ENCODE results near the gene RAF1. TPM values are rescaled to one million over a fixed set of nuclear protein-coding genes. Genes with fewer than 3 reads are reported as not detected.
"Not testable (repeated sequence)": the region's sequence is repeated elsewhere in the genome, so short reads cannot be mapped to it uniquely, and the experiment has no call there.

The RAF1 gene
- polyA plus RNA-seq, 3 donors from 2014 or later: 44.3 to 87.2 (median 81.7) TPM

- peaks cover 4 to 6% (median 5%) of the 10 kb centered on the region in 3 donors for H3K27me3 Mint-ChIP-seq (ENCODE audit: low read depth in 3 of 3)
- no peak overlapping the region for H3K4me3 Mint-ChIP-seq
- H3K4me1 Mint-ChIP-seq: no peaks in the 10 kb centered on the region
- H3K27ac Mint-ChIP-seq: no peak overlapping the region
- no peaks in the 10 kb centered on the region for H3K9me3 Mint-ChIP-seq
- no peaks in the 10 kb centered on the region for H3K36me3 Mint-ChIP-seq
- DNase-seq: no peak
Observed at GRCh38 chr3:12692444-12692843, 28.5 kb upstream of the RAF1 start.

- Mint-ChIP-seq H3K4me1 (no peaks in the 10 kb centered on the region), H3K36me3 (no peaks in the 10 kb centered on the region), H3K27ac (no peak overlapping the region), H3K9me3 (no peaks in the 10 kb centered on the region), H3K27me3 (ENCODE audit: low read depth in 3 of 3) (peaks cover 2 to 7% (median 5%) of the 10 kb centered on the region in 3 donors), H3K4me3 (no peak overlapping the region)
- DNase-seq: no peak
Observed at GRCh38 chr3:12689997-12690711, 26.2 kb upstream of the RAF1 start.

- no peak overlapping the region for H3K27ac Mint-ChIP-seq
- peaks cover 2 to 7% (median 5%) of the 10 kb centered on the region in 3 donors for H3K27me3 Mint-ChIP-seq (ENCODE audit: low read depth in 3 of 3)
- no peaks in the 10 kb centered on the region for H3K9me3 Mint-ChIP-seq
- H3K36me3 Mint-ChIP-seq: peaks cover 0 to 3% (median 0%) of the 10 kb centered on the region in 3 donors
- no peaks in the 10 kb centered on the region for H3K4me1 Mint-ChIP-seq
- H3K4me3 Mint-ChIP-seq: no peak overlapping the region
- no peak for DNase-seq
Observed at GRCh38 chr3:12687948-12688347, 24.0 kb upstream of the RAF1 start.

GRCh38 chr3:12686096-12686495, 22.2 kb upstream of the RAF1 start:
- H3K4me3 Mint-ChIP-seq: no peak overlapping the region
- no peak overlapping the region for H3K27ac Mint-ChIP-seq
- peaks cover 3 to 7% (median 5%) of the 10 kb centered on the region in 3 donors for H3K27me3 Mint-ChIP-seq (ENCODE audit: low read depth in 3 of 3)
- no peaks in the 10 kb centered on the region for H3K9me3 Mint-ChIP-seq
- peaks cover 0 to 3% (median 0%) of the 10 kb centered on the region in 3 donors for H3K36me3 Mint-ChIP-seq
- peaks cover 0 to 1% of the 10 kb centered on the region in 2 donors for H3K4me1 Mint-ChIP-seq
- DNase-seq: no peak

- Mint-ChIP-seq H3K27ac (no peak overlapping the region), H3K9me3 (no peaks in the 10 kb centered on the region), H3K4me3 (no peak overlapping the region), H3K4me1 (peaks cover 0 to 1% of the 10 kb centered on the region in 2 donors), H3K36me3 (peaks cover 0 to 3% (median 0%) of the 10 kb centered on the region in 3 donors), H3K27me3 (ENCODE audit: low read depth in 3 of 3) (peaks cover 0 to 5% (median 0%) of the 10 kb centered on the region in 3 donors)
- no peak for DNase-seq
Observed at GRCh38 chr3:12681943-12682390, 18.1 kb upstream of the RAF1 start.

- DNase-seq: no peak
- no peaks in the 10 kb centered on the region for H3K9me3 Mint-ChIP-seq
- no peak overlapping the region for H3K4me3 Mint-ChIP-seq
- peaks cover 0 to 3% (median 0%) of the 10 kb centered on the region in 3 donors for H3K36me3 Mint-ChIP-seq
- peaks cover 0 to 5% (median 0%) of the 10 kb centered on the region in 3 donors for H3K27me3 Mint-ChIP-seq (ENCODE audit: low read depth in 3 of 3)
- H3K4me1 Mint-ChIP-seq: peaks cover 0 to 1% of the 10 kb centered on the region in 2 donors
- no peak overlapping the region for H3K27ac Mint-ChIP-seq
Observed at GRCh38 chr3:12681089-12681942, 17.4 kb upstream of the RAF1 start.

GRCh38 chr3:12679468-12679867, 15.6 kb upstream of the RAF1 start:
- peaks cover 0 to 3% (median 0%) of the 10 kb centered on the region in 3 donors for H3K36me3 Mint-ChIP-seq
- no peak overlapping the region for H3K27ac Mint-ChIP-seq
- no peak overlapping the region for H3K4me3 Mint-ChIP-seq
- H3K27me3 Mint-ChIP-seq (ENCODE audit: low read depth in 3 of 3): peaks cover 0 to 7% (median 1%) of the 10 kb centered on the region in 3 donors
- H3K4me1 Mint-ChIP-seq: peaks cover 0 to 1% of the 10 kb centered on the region in 2 donors
- no peak for DNase-seq
- H3K9me3 Mint-ChIP-seq: no peaks in the 10 kb centered on the region

GRCh38 chr3:12677616-12678015, 13.7 kb upstream of the RAF1 start:
- peaks cover 0 to 1% of the 10 kb centered on the region in 2 donors for H3K4me1 Mint-ChIP-seq
- no peak overlapping the region for H3K4me3 Mint-ChIP-seq
- no peak for DNase-seq
- H3K27me3 Mint-ChIP-seq (ENCODE audit: low read depth in 3 of 3): peaks cover 0 to 7% (median 3%) of the 10 kb centered on the region in 3 donors
- no peak overlapping the region for H3K27ac Mint-ChIP-seq
- H3K36me3 Mint-ChIP-seq: no peaks in the 10 kb centered on the region
- H3K9me3 Mint-ChIP-seq: no peaks in the 10 kb centered on the region

GRCh38 chr3:12675115-12675810, 11.3 kb upstream of the RAF1 start:
- no peak overlapping the region for H3K4me3 Mint-ChIP-seq
- no peaks in the 10 kb centered on the region for H3K4me1 Mint-ChIP-seq
- no peaks in the 10 kb centered on the region for H3K9me3 Mint-ChIP-seq
- H3K27me3 Mint-ChIP-seq (ENCODE audit: low read depth in 3 of 3): peaks cover 0 to 5% (median 3%) of the 10 kb centered on the region in 3 donors
- H3K27ac Mint-ChIP-seq: no peak overlapping the region
- DNase-seq: no peak
- no peaks in the 10 kb centered on the region for H3K36me3 Mint-ChIP-seq

GRCh38 chr3:12673956-12674736, 10.2 kb upstream of the RAF1 start:
- not testable (repeated sequence) for H3K9me3 Mint-ChIP-seq; H3K27ac Mint-ChIP-seq; H3K36me3 Mint-ChIP-seq; H3K27me3 Mint-ChIP-seq (ENCODE audit: low read depth in 3 of 3); H3K4me3 Mint-ChIP-seq; DNase-seq; H3K4me1 Mint-ChIP-seq

GRCh38 chr3:12671120-12671450, 7.2 kb upstream of the RAF1 start:
- no peak for DNase-seq
- Mint-ChIP-seq H3K27me3 (ENCODE audit: low read depth in 3 of 3) (peaks cover 0 to 3% (median 1%) of the 10 kb centered on the region in 3 donors), H3K4me1 (no peaks in the 10 kb centered on the region), H3K9me3 (no peaks in the 10 kb centered on the region), H3K27ac (no peak overlapping the region), H3K4me3 (no peak overlapping the region), H3K36me3 (no peaks in the 10 kb centered on the region)

- Mint-ChIP-seq H3K9me3 (no peaks in the 10 kb centered on the region), H3K4me1 (no peaks in the 10 kb centered on the region)
Observed at GRCh38 chr3:12670365-12671119, 6.6 kb upstream of the RAF1 start.

More at GRCh38 chr3:12670365-12671119, 6.6 kb upstream of the RAF1 start:
- Mint-ChIP-seq H3K4me3 (no peak overlapping the region), H3K27ac (no peak overlapping the region), H3K27me3 (ENCODE audit: low read depth in 3 of 3) (peaks cover 0 to 2% (median 1%) of the 10 kb centered on the region in 3 donors), H3K36me3 (no peaks in the 10 kb centered on the region)
- no peak for DNase-seq

Measured in immature natural killer cell (primary cell).